CD4-positive, alpha-beta memory T cell (primary cell): ENCODE measurements around the gene IRX2. TPM values are rescaled to one million over a fixed set of nuclear protein-coding genes. Genes with fewer than 3 reads are reported as not detected.

ENCODE experiments used
- CTCF ChIA-PET: fragments of 350-600 bp; sonication (Branson Sonifier 250); formaldehyde crosslinking; loops from one replicate; lab custom pipeline; 2021; ENCODE audit warnings: inconsistent platforms; ENCODE audit not compliant: partially characterized antibody; lab: Charles Lee
- POLR2A ChIA-PET: fragments of 350-600 bp; sonication (Branson Sonifier 250); formaldehyde crosslinking; loops from one replicate; lab custom pipeline; 2021; ENCODE audit not compliant: partially characterized antibody; lab: Charles Lee
- DNase-seq, 5 donors: peaks; one replicate each; pipeline versions ENCODE4 v3.0.0 to v3.0.0-alpha.2; 2020 to 2022; ENCODE audit warnings: mixed read lengths in 1 of 5
- H3K27ac ChIP-seq: one replicate; pipeline ENCODE4 v1.7.0; 2013; ENCODE audit warnings: low read depth, low read length
- H3K27me3 ChIP-seq: 2 replicates; pipeline ENCODE4 v1.7.0; 2013; ENCODE audit warnings: mild to moderate bottlenecking, low read length, moderate library complexity; ENCODE audit not compliant: insufficient read depth
- H3K36me3 ChIP-seq: 2 replicates; pipeline ENCODE4 v1.7.0; 2013; ENCODE audit warnings: mild to moderate bottlenecking, low read length, moderate library complexity; ENCODE audit not compliant: insufficient read depth
- H3K4me1 ChIP-seq: 2 replicates; pipeline ENCODE4 v1.7.0; 2013; ENCODE audit warnings: mild to moderate bottlenecking, low read length, moderate library complexity; ENCODE audit not compliant: insufficient read depth
- H3K4me3 ChIP-seq, 2 donors: one replicate each; pipeline ENCODE4 v1.7.0; 2013; ENCODE audit warnings: low read length in 2 of 2, mild to moderate bottlenecking in 1 of 2
- H3K9me3 ChIP-seq, 2 donors: one replicate each; pipeline ENCODE4 v1.7.0; 2013; ENCODE audit warnings: low read length in 2 of 2, control low read depth in 1 of 2; ENCODE audit not compliant: control insufficient read depth in 1 of 2
- H3K27ac Mint-ChIP-seq, 7 donors: one replicate each; pipeline ENCODE4 v1.8.0; 2020 to 2021; ENCODE audit warnings: mixed read lengths in 7 of 7, mild to moderate bottlenecking in 6 of 7, inconsistent platforms in 3 of 7, moderate library complexity in 3 of 7
- H3K27me3 Mint-ChIP-seq, 2 donors: one replicate each; pipeline ENCODE4 v1.8.0; 2020 to 2021; ENCODE audit warnings: mixed read lengths in 2 of 2
- H3K36me3 Mint-ChIP-seq, 2 donors: one replicate each; pipeline ENCODE4 v1.8.0; 2020 to 2021; ENCODE audit warnings: mixed read lengths in 2 of 2, inconsistent platforms in 1 of 2, mild to moderate bottlenecking in 1 of 2
- H3K4me1 Mint-ChIP-seq, 4 donors: one replicate each; pipeline ENCODE4 v1.8.0; 2020 to 2021; ENCODE audit warnings: mixed read lengths in 4 of 4, mild to moderate bottlenecking in 1 of 4
- H3K4me3 Mint-ChIP-seq, 8 donors: one replicate each; pipeline ENCODE4 v1.8.0; 2020 to 2021; ENCODE audit warnings: mixed read lengths in 8 of 8, mild to moderate bottlenecking in 7 of 8, moderate library complexity in 6 of 8, inconsistent platforms in 3 of 8
- H3K9me3 Mint-ChIP-seq, 8 donors: one replicate each; pipeline ENCODE4 v1.8.0; 2020 to 2021; ENCODE audit warnings: mixed read lengths in 8 of 8, mild to moderate bottlenecking in 5 of 8, inconsistent platforms in 3 of 8, moderate library complexity in 1 of 8
- intact Hi-C: fragments of 100-400 bp; cut with micrococcal nuclease; formaldehyde crosslinking; loops from one replicate; pipeline ENCODE4 v1.15.1; 2023
- polyA plus RNA-seq, 2 donors: library from polyadenylated mRNA; unstranded; fragments of 300-500 nt; fragmentation: Illumina TruSeq; gene quantifications; one replicate each; pipeline ENCODE4 v1.2.3, GENCODE V29; 2021
- total RNA-seq, 2 experiments: library from RNA; stranded (reverse); gene quantifications; one replicate each; pipeline ENCODE4 v1.2.3, GENCODE V29; 2021

The IRX2 gene
- total and polyA plus RNA-seq, 4 experiments from 2014 or later: not detected

- Mint-ChIP-seq H3K27ac (no peak overlapping the region), H3K9me3 (peaks cover 0 to 8% (median 2%) of the 10 kb centered on the region in 8 donors), H3K4me1 (no peaks in the 10 kb centered on the region), H3K4me3 (no peak overlapping the region), H3K36me3 (no peaks in the 10 kb centered on the region), H3K27me3 (peaks cover 0 to 2% of the 10 kb centered on the region in 2 donors)
- no peaks in the 10 kb centered on the region for H3K9me3 ChIP-seq
- CTCF ChIA-PET: no interaction called here
- no peaks in the 10 kb centered on the region for H3K36me3 ChIP-seq
- intact Hi-C loops: no loop called here
- H3K4me1 ChIP-seq: no peaks in the 10 kb centered on the region
- no peak for DNase-seq
- H3K27me3 ChIP-seq: no peaks in the 10 kb centered on the region
- H3K27ac ChIP-seq: no peak overlapping the region
- no peak overlapping the region for H3K4me3 ChIP-seq
- POLR2A ChIA-PET: no interaction called here
These were observed 19.5 kb downstream of the IRX2 start for GRCh38 chr5:2732004-2732403.

DNA sequence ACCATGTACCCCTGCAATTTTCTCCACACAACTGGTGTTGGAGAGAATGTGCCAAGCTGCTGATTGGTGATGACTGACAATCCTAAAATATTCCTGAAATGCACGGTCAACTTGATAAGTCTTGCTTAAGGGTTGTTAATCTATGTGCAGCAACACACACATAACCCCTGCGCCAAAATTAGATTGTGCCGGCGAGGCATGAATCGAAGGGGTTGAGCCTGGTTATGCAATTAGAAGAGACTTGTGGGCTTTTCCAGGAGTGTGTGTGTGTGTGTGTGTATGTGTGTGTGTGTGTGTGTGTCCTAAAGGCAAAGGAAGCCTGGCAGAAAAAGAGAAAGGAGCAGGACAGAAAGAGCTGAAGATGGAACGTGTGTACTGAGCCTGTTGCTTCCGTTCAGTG is 22.3 kb downstream of the IRX2 start:
- Mint-ChIP-seq H3K36me3 (no peaks in the 10 kb centered on the region), H3K4me1 (no peaks in the 10 kb centered on the region), H3K9me3 (peaks cover 0 to 11% (median 3%) of the 10 kb centered on the region in 8 donors), H3K4me3 (no peak overlapping the region), H3K27me3 (no peaks in the 10 kb centered on the region), H3K27ac (no peak overlapping the region)
- no peak overlapping the region for H3K4me3 ChIP-seq
- ChIA-PET POLR2A (no interaction called here), CTCF (no interaction called here)
- no peaks in the 10 kb centered on the region for H3K36me3 ChIP-seq
- H3K27ac ChIP-seq: no peak overlapping the region
- intact Hi-C loops: no loop called here
- no peaks in the 10 kb centered on the region for H3K27me3 ChIP-seq
- H3K9me3 ChIP-seq: no peaks in the 10 kb centered on the region
- DNase-seq: no peak
- H3K4me1 ChIP-seq: no peaks in the 10 kb centered on the region

DNA sequence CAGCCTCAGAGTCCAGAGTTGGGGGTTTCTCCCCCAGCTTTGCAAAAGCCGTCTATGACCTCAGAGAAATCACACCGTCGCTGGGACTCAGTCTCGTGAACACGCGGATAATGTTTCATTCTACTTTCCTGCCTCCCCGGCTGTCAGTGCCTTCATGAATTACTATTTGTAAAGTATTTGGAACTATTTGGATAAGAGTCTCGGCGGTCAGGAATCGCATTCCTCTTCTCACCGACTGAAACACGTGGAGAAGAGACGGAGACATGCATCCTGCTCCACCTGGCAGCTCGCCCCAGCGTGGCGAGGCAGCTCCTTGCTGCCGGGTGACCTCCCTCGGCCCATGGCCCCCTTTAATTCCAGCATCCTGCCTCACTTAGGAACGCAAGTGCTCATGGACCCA is 23.9 kb downstream of the IRX2 start:
- H3K4me1 Mint-ChIP-seq: no peaks in the 10 kb centered on the region
- ChIA-PET CTCF (no interaction called here), POLR2A (no interaction called here)
- Histone ChIP-seq H3K36me3 (no peaks in the 10 kb centered on the region), H3K9me3 (no peaks in the 10 kb centered on the region), H3K4me3 (no peak overlapping the region), H3K27ac (no peak overlapping the region), H3K27me3 (no peaks in the 10 kb centered on the region), H3K4me1 (no peaks in the 10 kb centered on the region)
- H3K4me3 Mint-ChIP-seq: no peak overlapping the region
- H3K36me3 Mint-ChIP-seq: no peaks in the 10 kb centered on the region
- peaks cover 0 to 11% (median 3%) of the 10 kb centered on the region in 8 donors for H3K9me3 Mint-ChIP-seq
- no peak overlapping the region for H3K27ac Mint-ChIP-seq
- no peak for DNase-seq
- intact Hi-C loops: no loop called here
- no peaks in the 10 kb centered on the region for H3K27me3 Mint-ChIP-seq

DNA sequence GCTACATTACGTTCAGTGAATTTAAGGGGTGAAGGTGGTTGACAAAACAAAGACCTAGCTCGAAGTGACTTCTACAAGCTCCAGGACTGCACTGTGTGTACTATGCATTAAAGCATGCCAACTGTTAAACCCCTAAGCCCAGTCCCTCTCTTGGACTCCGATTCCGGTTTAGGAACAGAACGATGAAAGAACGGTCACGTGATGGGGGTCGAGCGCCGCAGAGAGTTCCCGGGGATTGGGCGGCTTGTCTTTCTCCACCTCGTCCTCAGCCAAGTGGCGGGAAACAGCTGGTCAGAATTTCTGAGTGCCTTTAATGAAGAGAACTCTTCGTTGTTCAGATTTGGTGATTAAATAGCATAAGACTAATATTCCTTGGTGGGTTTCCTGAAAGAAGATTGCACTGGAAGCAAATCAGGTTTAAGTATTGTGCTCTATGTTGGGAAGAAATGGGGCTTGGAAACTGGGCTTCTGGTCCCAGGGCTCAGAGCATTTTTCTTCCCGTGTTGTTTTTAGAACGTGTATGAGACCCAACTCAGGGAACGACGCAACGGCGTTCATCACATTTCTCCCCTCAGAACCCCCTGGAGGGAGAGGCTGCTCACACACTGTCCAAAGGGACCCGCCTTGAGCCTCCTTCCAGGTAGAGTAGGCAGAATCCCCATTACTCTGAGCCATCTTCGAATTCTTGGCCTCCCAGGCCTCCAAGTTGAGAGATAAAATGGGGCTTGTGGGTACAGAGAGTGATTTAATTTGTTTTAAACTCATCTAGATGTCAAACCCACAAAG is 25.3 kb downstream of the IRX2 start:
- CTCF ChIA-PET: no interaction called here

DNA sequence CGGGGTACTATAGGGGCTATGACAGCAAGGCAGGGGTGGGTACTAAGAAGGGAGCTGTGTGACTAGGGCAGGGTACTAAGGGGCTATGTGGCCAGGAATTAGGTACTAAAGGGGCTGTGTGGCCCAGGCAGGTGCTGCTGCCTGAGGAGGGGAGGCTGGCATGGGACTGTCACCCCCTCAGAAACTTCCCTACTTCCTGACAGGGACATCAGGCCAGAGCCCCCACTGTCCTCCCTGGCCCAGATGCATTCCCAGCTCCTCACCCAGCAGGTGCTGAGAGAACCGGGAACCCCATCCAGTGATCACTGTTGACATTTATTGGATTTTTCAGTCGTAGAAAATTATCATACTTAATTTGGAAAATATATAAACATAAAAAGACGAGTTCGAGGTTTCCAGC is 26.6 kb downstream of the IRX2 start:
- Histone ChIP-seq H3K4me1 (no peaks in the 10 kb centered on the region), H3K36me3 (no peaks in the 10 kb centered on the region), H3K9me3 (no peaks in the 10 kb centered on the region), H3K27me3 (no peaks in the 10 kb centered on the region), H3K4me3 (no peak overlapping the region), H3K27ac (no peak overlapping the region)
- peaks cover 0 to 11% (median 3%) of the 10 kb centered on the region in 8 donors for H3K9me3 Mint-ChIP-seq
- no peak overlapping the region for H3K27ac Mint-ChIP-seq
- no peaks in the 10 kb centered on the region for H3K36me3 Mint-ChIP-seq
- CTCF ChIA-PET: no interaction called here
- H3K4me1 Mint-ChIP-seq: no peaks in the 10 kb centered on the region
- no peak for DNase-seq
- POLR2A ChIA-PET: no interaction called here
- no peak overlapping the region for H3K4me3 Mint-ChIP-seq
- H3K27me3 Mint-ChIP-seq: no peaks in the 10 kb centered on the region
- intact Hi-C loops: no loop called here

More for the DNA sequence above, 25.3 kb downstream of the IRX2 start:
- intact Hi-C loops: no loop called here
- H3K27me3 ChIP-seq: no peaks in the 10 kb centered on the region
- H3K9me3 ChIP-seq: no peaks in the 10 kb centered on the region
- H3K36me3 Mint-ChIP-seq: no peaks in the 10 kb centered on the region
- no peaks in the 10 kb centered on the region for H3K4me1 ChIP-seq
- H3K4me3 Mint-ChIP-seq: no peak overlapping the region
- H3K9me3 Mint-ChIP-seq: peaks cover 0 to 11% (median 3%) of the 10 kb centered on the region in 8 donors
- H3K27ac Mint-ChIP-seq: no peak overlapping the region
- no peak overlapping the region for H3K4me3 ChIP-seq
- no peak for DNase-seq
- H3K36me3 ChIP-seq: no peaks in the 10 kb centered on the region
- no peaks in the 10 kb centered on the region for H3K4me1 Mint-ChIP-seq
- no peaks in the 10 kb centered on the region for H3K27me3 Mint-ChIP-seq
- H3K27ac ChIP-seq: no peak overlapping the region
- POLR2A ChIA-PET: no interaction called here

GRCh38 chr5:2724031-2724581 is 27.4 kb downstream of the IRX2 start:
- intact Hi-C loops: no loop called here
- H3K4me3 Mint-ChIP-seq: no peak overlapping the region
- H3K27ac ChIP-seq: no peak overlapping the region
- H3K4me3 ChIP-seq: no peak overlapping the region
- CTCF ChIA-PET: no interaction called here
- H3K9me3 ChIP-seq: no peaks in the 10 kb centered on the region
- peaks cover 0 to 11% (median 1%) of the 10 kb centered on the region in 8 donors for H3K9me3 Mint-ChIP-seq
- H3K4me1 Mint-ChIP-seq: no peaks in the 10 kb centered on the region
- DNase-seq: no peak
- H3K36me3 Mint-ChIP-seq: no peaks in the 10 kb centered on the region
- POLR2A ChIA-PET: no interaction called here
- H3K27me3 ChIP-seq: no peaks in the 10 kb centered on the region
- no peaks in the 10 kb centered on the region for H3K36me3 ChIP-seq
- no peaks in the 10 kb centered on the region for H3K4me1 ChIP-seq
- H3K27ac Mint-ChIP-seq: no peak overlapping the region
- H3K27me3 Mint-ChIP-seq: no peaks in the 10 kb centered on the region

DNA sequence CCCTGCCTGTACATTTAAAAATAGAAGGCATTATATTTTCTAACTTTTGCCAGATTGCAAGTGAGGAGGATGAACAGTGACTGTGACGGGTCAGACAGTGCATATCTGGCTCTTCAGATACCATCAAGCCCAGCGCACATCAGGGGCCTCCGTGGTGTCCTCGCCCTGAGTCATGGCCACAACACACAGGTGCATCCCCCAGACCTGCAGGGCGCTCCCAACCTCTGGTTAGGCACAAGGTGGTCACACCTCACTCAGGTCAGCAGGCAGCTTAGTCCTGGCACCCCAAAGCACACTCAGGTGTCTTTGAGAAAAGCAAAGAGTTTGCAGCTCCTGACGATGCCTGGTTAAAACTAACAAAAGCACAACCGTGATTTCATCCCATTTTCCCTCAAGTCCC is 28.6 kb downstream of the IRX2 start:
- Mint-ChIP-seq H3K36me3 (no peaks in the 10 kb centered on the region), H3K9me3 (peaks cover 0 to 5% (median under 1%) of the 10 kb centered on the region in 8 donors), H3K27ac (no peak overlapping the region), H3K4me1 (no peaks in the 10 kb centered on the region), H3K4me3 (no peak overlapping the region), H3K27me3 (no peaks in the 10 kb centered on the region)
- no peaks in the 10 kb centered on the region for H3K4me1 ChIP-seq
- ChIA-PET CTCF (no interaction called here), POLR2A (no interaction called here)
- no peak for DNase-seq
- no peaks in the 10 kb centered on the region for H3K36me3 ChIP-seq
- H3K27me3 ChIP-seq: no peaks in the 10 kb centered on the region
- H3K27ac ChIP-seq: no peak overlapping the region
- H3K9me3 ChIP-seq: no peaks in the 10 kb centered on the region
- no peak overlapping the region for H3K4me3 ChIP-seq
- intact Hi-C loops: no loop called here
